ENCODE data around the gene OFD1.

Gene OFD1

DNA sequence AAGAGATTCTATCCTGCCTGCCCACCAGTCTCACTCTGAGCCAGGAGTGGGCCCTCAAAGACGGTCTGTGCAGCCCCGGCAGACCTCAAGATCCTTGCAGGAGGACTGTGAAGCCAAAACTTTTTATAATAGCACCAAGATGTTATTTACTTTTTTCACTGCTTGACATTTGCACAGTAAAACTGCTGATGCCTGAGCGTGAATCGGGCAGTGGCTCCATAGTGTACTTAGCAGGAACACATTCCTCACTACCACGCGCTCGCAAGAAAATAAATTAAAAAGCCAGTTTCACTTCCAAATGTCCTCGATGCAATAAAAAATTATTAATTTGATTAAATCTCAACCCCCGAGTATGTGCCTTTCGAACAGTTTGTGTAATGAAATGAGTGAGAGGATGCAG lies 59.9 kb downstream of the OFD1 start:
- DNase-seq (ENCODE audit: insufficient read length, low spot score) = no peak
- TF ChIP-seq, protein P1, sequence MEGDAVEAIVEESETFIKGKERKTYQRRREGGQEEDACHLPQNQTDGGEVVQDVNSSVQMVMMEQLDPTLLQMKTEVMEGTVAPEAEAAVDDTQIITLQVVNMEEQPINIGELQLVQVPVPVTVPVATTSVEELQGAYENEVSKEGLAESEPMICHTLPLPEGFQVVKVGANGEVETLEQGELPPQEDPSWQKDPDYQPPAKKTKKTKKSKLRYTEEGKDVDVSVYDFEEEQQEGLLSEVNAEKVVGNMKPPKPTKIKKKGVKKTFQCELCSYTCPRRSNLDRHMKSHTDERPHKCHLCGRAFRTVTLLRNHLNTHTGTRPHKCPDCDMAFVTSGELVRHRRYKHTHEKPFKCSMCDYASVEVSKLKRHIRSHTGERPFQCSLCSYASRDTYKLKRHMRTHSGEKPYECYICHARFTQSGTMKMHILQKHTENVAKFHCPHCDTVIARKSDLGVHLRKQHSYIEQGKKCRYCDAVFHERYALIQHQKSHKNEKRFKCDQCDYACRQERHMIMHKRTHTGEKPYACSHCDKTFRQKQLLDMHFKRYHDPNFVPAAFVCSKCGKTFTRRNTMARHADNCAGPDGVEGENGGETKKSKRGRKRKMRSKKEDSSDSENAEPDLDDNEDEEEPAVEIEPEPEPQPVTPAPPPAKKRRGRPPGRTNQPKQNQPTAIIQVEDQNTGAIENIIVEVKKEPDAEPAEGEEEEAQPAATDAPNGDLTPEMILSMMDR (IDR thresholded peaks at IDR 0.05; ENCODE audit: insufficient read depth, missing control alignments) = no peak
- no peak for FAIRE-seq

DNA sequence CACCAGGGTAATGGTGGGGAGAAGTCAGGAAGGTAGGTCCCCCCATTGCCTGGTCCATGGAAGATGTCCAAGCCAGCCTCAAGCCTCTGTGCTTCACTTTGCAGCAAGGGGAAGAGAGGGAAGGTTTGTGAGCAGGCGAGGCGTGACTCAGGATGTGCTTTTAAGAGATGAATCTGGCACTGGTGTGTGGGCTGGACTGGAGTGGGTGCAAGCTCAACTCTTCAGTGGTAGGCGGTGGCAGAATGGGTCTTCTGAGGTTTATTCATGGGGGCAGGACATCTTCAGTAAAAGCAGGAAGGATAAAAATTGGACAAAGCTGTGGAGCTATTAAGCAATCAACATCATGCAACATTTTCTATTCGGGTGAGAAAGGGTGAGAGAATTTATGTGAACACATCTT lies 63.0 kb downstream of the OFD1 start:
- FAIRE-seq (no peak), DNase-seq (ENCODE audit: insufficient read length, low spot score) (no peak)
- TF ChIP-seq, protein P1 (IDR thresholded peaks at IDR 0.05; ENCODE audit: insufficient read depth, missing control alignments) = no peak

DNA sequence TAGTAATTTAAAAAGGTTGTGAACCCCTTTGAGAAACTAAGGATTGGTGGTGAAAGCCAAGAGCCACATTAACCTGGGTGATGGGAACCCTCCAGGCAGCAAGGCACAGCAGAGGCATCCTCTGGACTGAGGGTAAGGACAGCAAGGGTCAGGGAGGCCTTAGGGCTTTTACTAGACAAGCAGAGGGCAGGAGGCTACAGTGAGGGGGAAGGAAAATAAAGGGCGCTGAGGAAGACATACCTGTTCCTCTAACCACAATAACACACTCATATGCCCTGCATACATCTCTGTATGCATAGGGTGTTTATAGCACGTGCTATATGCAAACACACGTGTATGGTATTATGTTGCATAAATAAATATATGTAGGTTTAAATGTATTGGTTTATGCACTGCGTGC lies 63.6 kb downstream of the OFD1 start:
- TF ChIP-seq, protein P1 (IDR thresholded peaks at IDR 0.05; ENCODE audit: insufficient read depth, missing control alignments) = no peak
- no peak for FAIRE-seq

DNA sequence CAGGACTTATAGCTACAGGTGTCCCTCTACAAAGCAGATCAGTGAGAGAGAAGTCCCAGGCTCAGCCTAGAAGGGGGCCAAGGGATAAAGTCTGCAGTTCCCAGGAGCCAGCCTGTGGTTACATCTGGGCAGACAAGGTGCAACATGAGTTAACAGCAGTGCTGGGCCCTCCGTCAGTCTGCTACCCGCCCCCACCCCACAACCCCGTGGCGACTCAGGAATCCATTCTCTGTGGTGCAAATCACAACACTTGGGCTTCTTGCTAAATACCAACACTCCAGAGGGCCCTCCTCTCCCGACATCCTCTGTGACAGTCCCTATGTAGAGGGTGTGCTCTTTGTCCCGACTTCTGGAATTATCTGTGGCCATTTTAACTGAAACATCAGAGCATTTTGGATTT lies 68.6 kb downstream of the OFD1 start:
- TF ChIP-seq, protein P1 (IDR thresholded peaks at IDR 0.05; ENCODE audit: insufficient read depth, missing control alignments) = no peak
- FAIRE-seq (no peak), DNase-seq (ENCODE audit: insufficient read length, low spot score) (no peak)

More for the DNA sequence above, 63.6 kb downstream of the OFD1 start:
- no peak for DNase-seq (ENCODE audit: insufficient read length, low spot score)

DNA sequence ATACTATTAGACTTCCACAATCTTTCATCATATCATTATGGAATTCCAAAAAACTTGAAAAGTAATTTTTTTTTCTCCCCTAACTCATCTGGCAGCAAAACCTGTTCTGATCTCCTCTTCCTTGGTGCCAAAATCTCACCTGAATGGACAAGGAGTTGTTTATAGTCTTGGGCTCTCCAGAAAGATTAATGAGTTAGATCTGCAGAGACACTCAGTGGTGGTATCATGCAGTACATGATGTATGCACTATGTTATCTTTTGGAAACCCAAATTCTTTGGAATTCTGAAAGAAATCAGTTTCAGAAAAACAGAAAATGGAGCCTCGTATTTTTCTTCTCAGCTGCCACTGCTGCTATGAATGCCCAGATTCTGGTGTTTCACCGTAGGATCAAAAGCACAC lies 70.7 kb downstream of the OFD1 start:
- peak; percentile 48 for FAIRE-seq
- DNase-seq (ENCODE audit: insufficient read length, low spot score) = no peak
- TF ChIP-seq, protein P1 (IDR thresholded peaks at IDR 0.05; ENCODE audit: insufficient read depth, missing control alignments) = no peak

DNA sequence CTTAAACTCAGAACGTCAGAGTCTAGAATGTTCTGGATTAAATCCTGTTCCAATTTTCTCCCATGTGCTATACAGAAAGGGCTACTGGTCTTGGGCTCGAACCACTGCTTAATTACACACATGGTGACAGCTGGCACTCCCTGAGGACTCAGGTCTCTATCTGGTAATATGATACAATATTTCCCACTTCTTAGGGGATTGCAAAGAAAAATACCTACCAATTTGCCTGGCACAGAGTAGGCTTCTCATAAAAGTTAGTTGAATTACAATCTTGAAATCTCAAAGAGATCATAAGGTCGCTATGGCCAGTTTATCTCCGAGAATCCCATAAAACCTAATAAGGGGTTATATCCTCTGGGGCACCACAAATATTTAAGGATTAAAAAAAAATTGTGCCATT lies 73.7 kb downstream of the OFD1 start:
- FAIRE-seq (peak; percentile 60), DNase-seq (ENCODE audit: insufficient read length, low spot score) (no peak)
- TF ChIP-seq, protein P1 (IDR thresholded peaks at IDR 0.05; ENCODE audit: insufficient read depth, missing control alignments) = no peak

DNA sequence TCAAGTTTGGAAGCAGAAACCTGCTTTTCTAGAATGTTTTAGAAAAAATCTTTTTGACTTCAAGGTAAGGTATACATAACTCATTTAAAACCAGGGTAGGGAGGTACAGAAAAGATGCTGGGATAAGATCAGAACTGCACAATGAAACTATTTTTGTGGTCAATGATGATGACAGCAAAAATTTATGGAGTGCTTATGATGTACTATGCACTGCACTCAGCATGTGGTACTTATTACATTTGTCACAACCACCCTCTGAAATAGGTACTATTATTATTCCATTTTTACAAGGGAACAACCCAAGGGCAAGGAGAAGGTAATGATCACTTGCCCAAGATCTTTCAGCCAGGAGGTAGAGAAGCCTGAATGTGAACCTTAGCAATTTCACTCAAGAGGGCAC lies 74.3 kb downstream of the OFD1 start:
- FAIRE-seq = no peak
- TF ChIP-seq, protein P1 (IDR thresholded peaks at IDR 0.05; ENCODE audit: insufficient read depth, missing control alignments) = no peak
- DNase-seq (ENCODE audit: insufficient read length, low spot score) = no peak
